ENCODE measurements around the gene CD160.
"Not testable (repeated sequence)": the region's sequence is repeated elsewhere in the genome, so short reads cannot be mapped to it uniquely, and the experiment has no call there.

The CD160 gene

GRCh38 chr1:145719230-145720079 is at the start of gene CD160:
Gene CD160 (plus strand): TSS chr1:145719499. CDS start chr1:145728328, 8,829 bp downstream.
- no peak for DNase-seq

DNA sequence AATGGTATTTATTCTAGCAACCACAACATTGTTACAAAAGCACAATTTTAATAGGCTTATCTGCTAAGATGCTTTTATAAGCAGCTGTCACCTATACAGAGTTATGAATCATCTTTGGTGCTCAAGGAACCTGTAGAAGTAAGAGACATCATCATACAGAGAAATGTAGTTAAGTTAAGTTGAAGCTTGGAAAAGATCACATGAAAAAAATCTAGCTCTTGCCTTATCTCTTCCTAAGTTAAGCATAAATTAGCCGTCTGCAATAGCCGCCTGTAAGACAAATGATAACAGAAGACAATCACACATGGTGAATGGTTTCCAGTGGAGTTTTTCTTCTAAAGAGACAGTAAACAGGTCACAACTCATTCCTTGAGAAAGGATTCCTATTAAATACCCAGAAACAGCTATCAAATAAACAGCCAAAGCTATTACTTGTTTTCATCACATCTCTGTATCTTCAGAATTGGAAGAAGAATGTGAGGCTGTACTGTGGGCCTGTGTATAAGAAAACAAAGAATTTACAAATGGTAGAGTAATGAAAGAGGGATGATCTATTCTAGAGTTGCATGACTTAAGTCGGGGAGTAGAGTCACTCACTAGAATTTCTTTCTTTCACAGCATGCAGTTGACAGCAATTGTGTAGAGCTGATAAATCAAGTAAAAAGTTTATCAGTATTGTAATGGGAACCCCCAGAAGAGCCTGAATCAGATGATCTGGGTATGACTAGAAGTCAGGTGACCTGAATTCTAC is 48.1 kb upstream of the CD160 start:
- not testable (repeated sequence) for DNase-seq

DNA sequence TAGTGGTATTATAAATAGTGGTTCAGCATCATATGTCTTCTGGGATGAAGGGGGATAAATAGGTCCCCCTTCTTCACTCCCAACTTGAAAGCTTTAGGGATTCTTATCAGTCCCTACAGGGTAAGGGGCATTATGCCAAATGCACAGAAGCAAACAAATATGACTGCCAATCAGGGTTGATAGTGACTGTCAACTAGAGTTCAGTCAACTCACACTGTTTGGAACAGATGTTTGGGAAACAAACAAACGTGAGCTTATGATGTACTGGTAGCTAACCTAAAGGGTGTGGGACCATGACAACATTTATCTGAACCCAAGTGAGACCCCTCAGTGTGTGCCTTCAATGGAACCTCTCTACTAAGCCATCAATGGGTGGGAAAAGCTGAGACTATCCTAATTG is 46.1 kb upstream of the CD160 start:
- not testable (repeated sequence) for DNase-seq

GRCh38 chr1:145684858-145685257 is 34.4 kb upstream of the CD160 start:
- not testable (repeated sequence) for DNase-seq

- not testable (repeated sequence) for DNase-seq
Measured at GRCh38 chr1:145686078-145686477, 33.2 kb upstream of the CD160 start.

DNA sequence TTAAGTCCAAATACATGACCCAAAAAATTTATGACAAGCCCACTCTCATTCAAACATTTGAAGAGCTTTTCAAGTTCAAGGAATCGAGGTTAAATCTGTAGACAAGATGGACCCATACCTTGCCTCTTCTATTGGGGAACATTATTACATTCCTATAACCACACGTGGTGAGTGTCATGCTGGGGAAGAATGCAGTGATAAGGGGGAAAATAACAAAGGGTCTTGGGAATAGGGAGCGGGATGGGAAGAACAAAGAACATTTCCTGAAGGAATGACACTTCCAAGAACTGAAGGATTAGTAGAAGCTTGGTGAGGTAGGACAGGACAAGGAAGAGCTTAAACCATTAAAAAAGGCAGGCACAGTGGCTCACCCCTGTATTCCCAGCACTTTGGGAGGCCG is 31.0 kb upstream of the CD160 start:
- DNase-seq: no peak

- no peak for DNase-seq
Measured at GRCh38 chr1:145688924-145689323, 30.4 kb upstream of the CD160 start.

GRCh38 chr1:145689922-145690321 is 29.4 kb upstream of the CD160 start:
- no peak for DNase-seq

DNA sequence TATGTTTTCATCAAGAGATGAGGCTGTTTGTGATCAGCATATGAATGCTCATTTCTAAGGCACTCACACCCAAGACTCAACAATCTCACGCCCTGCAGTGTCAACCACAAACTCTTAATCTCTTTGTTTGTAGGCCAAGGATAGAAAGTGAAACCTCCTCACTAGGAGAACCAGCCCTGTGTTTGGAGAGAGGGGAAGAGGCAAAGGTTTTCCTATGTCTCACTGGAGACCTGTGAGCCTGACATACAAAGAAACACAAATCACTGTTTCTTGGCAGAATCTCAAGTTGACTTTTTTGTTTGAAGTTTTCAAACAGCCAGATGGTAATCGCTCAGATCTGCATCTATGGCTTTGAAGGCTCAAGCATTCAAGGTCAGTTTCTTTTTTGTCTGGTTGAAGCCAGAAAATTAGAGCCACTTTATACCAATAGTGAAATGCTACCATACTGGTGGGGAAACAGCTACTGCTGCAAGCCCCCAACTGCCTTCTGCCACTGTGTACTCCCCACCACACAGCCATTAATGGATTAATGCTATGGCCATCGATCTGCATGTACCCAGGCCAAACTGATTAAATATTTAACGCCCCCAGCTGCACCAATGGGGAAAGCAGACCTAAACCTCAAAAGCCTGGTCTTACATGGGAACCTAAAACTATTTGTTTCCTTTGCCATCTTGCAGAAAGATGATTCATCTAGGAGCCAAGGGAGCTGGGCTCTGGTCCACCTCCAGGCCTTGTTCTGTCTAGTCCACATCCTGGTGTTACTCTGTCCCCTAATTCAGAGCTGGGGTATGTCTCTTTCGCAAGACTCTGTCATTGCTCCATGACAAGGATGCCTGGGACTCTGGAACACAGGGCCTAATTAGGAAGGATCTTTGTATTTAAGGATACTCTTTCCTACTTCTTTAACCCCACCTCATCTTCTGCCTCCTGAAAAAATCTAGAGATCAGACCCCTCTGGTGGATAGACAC is 28.4 kb upstream of the CD160 start:
- no peak for DNase-seq

DNA sequence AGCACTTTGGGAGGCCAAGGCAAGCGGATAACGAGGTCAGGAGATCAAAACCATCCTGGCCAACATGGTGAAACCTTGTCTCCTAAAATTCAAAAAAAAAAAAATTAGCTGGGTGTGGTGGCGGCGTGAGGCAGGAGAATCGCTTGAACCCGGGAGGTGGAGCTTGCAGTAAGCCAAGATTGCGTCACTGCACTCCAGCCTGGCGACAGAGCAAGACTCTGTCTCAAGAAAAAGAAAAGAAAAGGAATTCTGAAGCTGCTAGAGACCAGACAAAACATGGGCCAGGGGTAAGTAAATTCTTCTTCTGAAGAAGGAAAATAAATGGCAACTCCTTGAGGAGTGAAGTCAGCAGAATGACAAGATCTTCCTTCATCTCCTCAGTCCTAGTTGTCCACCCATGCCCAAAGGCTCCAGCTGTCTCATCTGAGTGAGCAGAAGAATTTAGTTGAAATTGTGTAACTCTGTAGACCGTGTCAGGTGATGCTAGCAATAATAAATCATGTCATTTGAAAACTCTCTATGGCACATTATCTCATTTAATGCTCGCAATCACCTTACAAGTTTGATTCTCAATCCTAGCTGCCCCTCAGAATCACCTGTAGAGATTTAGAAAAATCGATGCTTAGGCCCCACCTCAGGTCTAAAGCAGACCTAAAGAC is 26.4 kb upstream of the CD160 start:
- DNase-seq: no peak

DNA sequence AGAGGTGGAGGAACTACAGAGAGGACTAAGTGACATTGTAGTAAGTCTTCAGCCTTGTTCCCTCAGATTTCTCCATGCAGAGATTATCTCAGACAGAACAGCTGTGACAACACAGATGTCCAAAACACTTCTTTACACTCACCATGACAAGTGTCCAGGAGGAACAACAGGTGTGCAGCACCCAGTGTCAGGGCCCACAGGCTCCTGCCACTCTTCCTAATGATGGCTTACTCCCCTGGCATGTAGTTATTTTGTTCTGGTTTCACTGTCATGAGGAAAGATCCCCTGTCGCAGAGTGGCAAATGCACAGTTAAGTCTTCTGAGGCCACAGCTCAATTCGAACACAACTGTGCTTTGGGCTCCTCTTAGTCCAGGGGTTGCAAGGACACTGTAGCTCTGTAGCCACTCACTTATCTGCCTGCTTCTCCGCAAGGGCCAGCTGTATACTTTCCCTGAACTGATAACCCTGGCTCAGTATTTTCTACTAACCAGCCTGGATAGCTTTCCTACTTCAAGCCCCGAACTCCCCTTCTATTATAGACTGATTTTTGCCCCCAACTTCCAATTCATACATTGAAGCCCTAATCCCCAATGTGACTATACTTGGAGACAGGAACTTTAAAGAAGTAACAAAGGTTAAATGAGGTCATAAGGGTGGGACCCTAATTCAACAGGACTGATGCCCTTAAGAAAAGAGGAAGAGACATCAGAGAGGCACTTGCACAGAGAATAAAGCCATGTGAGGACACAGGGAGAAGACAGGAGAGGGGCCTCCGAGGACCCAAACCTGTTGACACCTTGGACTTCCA is 23.3 kb upstream of the CD160 start:
- no peak for DNase-seq

DNA sequence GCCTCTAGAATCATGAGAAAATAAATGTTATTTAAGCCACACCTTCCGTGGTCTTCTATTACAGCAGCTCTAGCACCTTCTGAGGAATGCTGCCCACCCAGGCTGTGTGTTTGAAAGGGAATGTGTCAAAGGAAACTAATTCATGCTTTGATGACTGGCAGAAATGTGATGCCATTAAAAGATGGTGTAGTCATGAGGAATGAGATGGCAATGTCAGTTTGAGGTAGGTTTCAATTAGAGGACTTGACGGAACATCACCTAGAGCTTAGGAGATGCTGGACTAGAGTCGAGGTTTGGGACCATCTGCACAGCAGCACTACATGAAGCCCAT is 22.7 kb upstream of the CD160 start:
- DNase-seq: no peak

DNA sequence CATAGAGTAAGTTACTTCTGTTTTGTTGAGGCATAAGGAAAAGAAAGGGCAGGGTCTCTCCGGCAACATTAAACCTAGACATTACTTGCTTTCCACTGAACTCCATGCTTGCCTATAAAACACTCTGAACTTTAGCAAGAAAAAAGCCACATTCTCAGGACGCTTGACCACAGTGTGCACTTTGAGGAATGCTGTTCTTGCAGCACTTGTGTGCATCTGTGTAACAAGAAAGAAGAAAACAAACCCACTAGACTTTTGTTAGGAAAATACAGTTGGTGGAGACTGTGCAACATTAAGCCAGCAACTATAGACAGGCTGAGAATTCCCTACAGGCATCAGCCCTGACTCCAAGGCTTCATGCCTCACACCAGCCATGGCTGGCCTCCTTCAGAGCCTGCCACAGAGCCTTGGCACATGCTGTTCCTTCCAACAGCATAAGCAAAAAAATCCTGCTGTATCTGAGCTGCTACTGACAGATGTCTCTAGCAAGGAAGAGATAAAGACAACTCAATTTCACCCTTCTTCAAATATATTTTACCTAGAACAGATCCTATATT is 17.9 kb upstream of the CD160 start:
- no peak for DNase-seq

- no peak for DNase-seq
Measured at GRCh38 chr1:145702052-145702451, 17.2 kb upstream of the CD160 start.

DNA sequence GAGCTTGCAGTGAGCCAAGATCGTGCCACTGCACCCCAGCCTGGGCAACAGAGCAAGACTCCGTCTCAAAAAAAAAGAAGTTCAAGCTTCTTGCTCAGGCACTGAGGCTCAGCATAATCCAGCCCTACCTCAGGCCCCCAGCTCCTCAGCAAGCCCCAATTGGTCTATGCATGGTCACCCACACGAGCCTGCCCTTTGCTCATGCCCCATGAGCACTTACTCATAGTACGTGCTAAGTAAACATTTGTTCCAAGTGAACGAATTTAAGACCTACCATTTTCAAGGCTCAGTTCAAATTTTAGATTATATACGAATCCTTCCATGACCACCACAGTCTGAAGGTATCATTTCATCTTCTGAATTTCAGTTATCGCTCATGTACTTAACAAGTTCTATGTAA is 16.5 kb upstream of the CD160 start:
- no peak for DNase-seq

DNA sequence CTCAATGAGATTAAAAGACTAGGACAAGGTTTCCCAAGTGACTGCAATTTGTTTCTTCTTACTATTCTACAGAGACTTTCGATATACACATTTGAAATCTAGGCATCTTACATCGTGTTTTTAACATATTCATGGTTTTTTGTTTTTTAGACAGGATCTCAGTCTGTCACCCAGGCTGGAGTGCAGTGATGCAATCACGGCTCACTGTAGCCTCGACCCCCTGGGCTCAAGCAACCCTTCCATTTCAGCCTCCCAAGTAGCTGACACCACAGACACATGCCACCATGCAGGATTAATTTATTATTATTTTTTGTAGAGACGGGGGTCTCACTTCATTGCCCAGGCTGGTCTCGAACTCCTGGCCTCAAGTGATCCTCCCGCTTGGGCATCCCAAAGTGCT is 13.7 kb upstream of the CD160 start:
- no peak for DNase-seq

DNA sequence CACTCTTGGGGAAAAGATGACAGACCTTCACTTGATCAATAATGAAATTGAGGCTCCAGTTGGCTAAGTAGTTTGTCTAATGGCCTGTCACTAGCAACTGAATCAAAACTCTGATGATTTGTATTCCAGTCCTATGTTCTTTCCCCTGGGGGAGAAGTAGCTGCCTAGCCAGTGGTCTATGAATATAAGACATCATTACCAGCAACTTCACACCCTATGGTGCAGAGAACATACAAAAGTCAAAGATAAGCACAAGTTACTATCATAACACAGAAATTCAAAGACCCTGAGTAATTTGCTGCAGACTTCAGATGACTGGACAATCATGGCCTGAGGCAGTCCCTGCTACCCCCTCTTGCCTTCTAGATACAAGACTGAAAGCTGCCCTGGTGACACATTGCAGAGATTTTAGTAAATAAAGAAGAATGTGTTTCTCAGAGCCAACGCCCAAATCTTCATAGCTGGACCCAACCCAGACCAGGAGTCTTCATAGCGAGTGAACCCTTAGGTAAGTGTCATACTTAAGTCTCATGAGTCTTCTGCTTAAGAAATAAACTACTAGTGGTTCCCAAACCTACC is 13.1 kb upstream of the CD160 start:
- DNase-seq: no peak

DNA sequence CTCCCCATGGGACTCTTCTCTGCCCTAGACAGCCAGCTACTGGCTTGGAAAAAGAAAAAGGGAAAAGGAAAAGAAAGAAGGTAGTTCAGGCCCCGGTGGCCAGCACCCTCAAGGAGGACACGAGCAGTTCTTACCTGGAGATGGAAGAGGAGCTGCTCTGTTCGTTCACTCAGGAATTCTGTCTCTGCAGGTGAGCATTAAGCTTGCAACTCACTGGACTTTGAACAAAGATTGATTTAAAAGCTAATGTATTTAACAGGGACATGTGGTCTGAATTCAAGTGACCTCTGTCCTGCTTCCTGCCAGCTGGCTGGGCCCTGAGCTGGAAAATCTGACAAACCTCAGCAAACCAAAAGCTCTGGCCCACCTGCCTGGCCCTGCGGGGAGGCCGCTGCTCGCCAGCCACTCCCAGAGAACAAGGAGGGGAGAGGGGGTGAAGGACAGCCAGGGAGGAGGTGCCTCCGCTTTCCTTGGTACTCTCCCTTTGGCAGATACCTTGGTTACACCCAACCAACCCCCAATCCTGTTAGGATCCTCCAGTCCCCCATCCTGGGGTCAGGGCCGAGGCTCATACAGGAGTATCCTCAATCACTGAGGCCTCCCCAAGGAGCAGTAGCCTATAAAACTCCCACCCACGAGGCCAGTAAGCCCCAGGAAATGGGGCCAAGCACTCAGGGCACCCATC is 12.0 kb upstream of the CD160 start, which contains the start of gene PDZK1:
PDZK1 (minus strand) TSS at position 186 of the 685 bp plus-strand sequence. CDS start 19,347 bp downstream, outside the sequence.
- no peak for DNase-seq

DNA sequence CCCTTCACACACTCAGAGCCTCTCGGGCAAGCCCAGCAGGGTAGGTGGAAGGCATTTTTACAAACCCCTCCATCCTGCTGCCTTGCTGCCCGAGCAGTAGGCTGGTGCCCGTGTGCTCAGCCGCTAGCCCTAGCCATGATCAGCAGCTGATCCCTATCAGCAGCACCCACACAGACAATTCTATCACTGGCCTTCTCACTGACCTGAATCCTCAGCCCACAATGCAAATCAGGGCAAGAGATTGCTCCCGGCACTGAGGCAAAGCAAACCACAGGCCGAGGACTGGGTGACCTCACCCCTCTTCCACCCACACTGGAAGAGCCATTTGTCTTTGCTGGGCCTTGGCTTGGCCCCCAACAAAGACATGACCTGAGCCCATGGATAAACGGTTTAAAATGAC is 11.2 kb upstream of the CD160 start:
- no peak for DNase-seq
